Measurements from ENCODE around the gene KPNA3.

The KPNA3 gene

DNA sequence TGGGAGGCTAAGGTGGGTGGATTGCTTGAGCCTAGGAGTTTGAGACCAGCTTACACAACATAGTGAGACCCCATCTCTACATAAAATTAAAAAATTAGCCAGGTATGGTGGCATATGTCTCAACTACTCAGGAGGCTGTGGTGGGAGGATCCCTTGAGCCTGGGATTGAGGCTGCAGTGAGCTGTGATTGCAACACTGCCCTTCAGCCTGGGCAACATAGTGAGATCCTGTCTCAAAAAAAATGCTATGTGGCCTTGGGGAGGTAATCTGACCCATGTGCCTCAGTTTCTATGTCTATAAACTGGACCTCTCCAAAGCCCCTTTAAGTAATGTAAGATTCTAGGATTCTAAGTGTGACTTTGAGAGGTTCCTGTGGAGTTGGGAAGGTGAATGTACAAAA lies 139.0 kb downstream of the KPNA3 start:
- Histone ChIP-seq H3K4me1 (ENCODE audit: control insufficient read depth, insufficient read depth, low read length) (no peaks in the 10 kb centered on the region), H3K4me3 (ENCODE audit: low read length) (no peak overlapping the region), H3K27me3 (ENCODE audit: control insufficient read depth, insufficient read depth, low read length) (no peaks in the 10 kb centered on the region), H3K36me3 (ENCODE audit: control insufficient read depth, insufficient read depth, low read length) (no peaks in the 10 kb centered on the region), H3K9ac (ENCODE audit: low read length) (no peak overlapping the region), H3K27ac (ENCODE audit: low read depth, low read length) (no peak overlapping the region)

DNA sequence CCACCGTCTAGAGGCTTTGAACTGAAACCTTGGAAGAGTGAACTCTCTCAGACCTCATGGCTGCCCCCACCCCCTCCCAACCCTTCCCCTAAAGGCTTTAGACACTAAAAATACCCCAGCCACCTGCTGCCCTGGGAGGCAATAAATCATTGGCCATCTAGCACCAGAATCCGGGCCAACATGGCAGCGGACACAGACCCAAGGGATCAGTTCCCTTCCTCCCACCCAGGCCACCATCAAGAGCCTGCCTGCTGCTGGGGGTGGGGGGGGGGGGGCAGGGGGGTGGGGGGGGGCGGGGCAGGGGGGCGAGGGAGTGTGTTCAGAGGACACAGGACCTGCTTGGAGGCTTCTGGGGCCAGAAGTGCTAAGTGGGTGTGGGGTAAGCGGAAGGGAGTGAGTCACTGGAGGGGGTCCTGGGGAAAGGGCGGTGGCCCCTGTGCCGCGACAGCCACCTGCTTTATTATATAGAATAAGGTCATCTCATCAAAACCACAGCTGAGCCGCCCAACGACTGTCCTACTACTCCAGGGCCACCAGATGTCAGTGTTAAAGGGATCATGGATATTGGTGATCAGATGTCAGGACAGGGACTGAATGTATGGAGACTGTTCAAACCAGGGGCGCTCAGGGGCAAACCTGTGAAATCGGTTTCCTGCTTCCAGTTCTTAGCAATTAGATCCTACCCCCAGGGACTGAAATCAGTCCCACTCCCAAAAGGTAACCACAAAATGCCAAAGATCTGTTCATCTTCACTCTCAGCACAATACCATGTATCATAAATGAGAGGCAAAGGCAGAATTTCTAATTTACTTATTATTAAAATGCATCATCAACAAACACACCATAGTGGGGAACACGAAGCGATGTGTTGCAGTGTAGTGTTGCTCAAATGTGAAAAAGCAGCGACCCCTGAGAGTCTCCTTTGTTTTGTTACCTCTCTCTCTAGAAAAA lies 139.9 kb downstream of the KPNA3 start:
- H3K4me1 ChIP-seq (ENCODE audit: control insufficient read depth, insufficient read depth, low read length) = no peaks in the 10 kb centered on the region
- no peaks in the 10 kb centered on the region for H3K36me3 ChIP-seq (ENCODE audit: control insufficient read depth, insufficient read depth, low read length)
- H3K27ac ChIP-seq (ENCODE audit: low read depth, low read length) = no peak overlapping the region
- H3K27me3 ChIP-seq (ENCODE audit: control insufficient read depth, insufficient read depth, low read length) = no peaks in the 10 kb centered on the region
- no peak overlapping the region for H3K9ac ChIP-seq (ENCODE audit: low read length)
- H3K4me3 ChIP-seq (ENCODE audit: low read length) = no peak overlapping the region

DNA sequence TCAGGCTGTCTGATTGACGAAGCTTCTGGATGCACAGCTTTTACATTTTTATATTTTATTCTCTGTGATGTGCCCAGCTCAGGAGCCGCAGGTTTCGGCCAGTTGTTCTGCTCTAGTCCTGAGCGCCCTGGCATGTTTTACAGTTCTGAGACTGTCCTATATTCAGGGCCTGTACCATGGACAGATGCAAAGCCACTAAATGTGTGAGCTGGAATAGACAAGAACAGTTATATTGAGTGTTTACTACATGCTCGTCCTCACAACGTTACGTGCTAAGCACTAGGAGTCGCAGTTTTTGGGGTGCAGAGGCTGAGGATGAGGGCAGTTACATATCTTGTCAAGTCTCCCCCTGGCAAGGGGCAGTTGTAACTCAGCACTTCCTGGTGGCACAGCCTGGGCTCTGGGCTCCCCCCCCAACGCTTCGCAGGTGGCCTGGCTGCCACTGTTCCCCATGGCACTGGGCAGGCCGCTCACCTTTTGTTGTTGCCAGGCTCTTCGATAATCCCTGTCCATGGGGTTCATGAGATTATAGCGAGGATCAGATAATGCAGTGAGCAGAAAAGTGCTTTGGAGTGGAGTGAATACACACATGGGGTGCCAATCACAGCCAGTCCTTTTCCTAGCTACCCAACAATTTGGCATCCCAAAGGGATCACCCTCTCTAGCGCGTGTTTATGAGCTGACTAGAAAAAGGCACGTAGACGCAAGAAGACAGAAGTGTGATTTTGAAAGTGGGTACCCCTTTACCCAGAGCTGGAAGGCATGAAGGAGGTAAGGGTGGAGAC lies 140.7 kb downstream of the KPNA3 start:
- H3K4me3 ChIP-seq (ENCODE audit: low read length) = no peak overlapping the region

DNA sequence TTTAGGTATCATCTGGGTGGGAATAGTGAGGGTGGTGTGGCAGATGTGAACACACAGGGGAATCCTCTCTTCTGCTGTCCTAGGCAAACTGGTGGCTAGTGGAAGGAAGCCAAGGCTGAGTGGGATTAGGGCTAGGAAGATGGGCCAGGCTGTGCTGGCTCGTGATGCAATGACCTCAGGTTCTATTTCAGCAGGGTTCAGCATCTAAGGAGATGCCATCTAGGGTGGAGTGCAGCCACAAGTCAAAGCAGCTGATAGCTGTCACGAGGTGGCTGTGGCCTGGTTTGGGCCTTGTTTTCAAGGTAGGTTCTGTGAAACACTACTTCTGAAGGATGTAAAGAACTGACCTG lies 142.5 kb downstream of the KPNA3 start:
- H3K9ac ChIP-seq (ENCODE audit: low read length) = no peak overlapping the region

More for the DNA sequence above, 140.7 kb downstream of the KPNA3 start:
- Histone ChIP-seq H3K27ac (ENCODE audit: low read depth, low read length) (no peak overlapping the region), H3K36me3 (ENCODE audit: control insufficient read depth, insufficient read depth, low read length) (no peaks in the 10 kb centered on the region), H3K9ac (ENCODE audit: low read length) (no peak overlapping the region), H3K27me3 (ENCODE audit: control insufficient read depth, insufficient read depth, low read length) (no peaks in the 10 kb centered on the region), H3K4me1 (ENCODE audit: control insufficient read depth, insufficient read depth, low read length) (no peaks in the 10 kb centered on the region)

More for the DNA sequence above, 142.5 kb downstream of the KPNA3 start:
- Histone ChIP-seq H3K27me3 (ENCODE audit: control insufficient read depth, insufficient read depth, low read length) (no peaks in the 10 kb centered on the region), H3K4me3 (ENCODE audit: low read length) (no peak overlapping the region), H3K36me3 (ENCODE audit: control insufficient read depth, insufficient read depth, low read length) (no peaks in the 10 kb centered on the region), H3K4me1 (ENCODE audit: control insufficient read depth, insufficient read depth, low read length) (no peaks in the 10 kb centered on the region), H3K27ac (ENCODE audit: low read depth, low read length) (no peak overlapping the region)

Data from rectal smooth muscle tissue (tissue), 1 donor.